Large intestine (tissue), 3 donors: ENCODE measurements around the gene FGF3. TPM values are rescaled to one million over a fixed set of nuclear protein-coding genes. Genes with fewer than 3 reads are reported as not detected.

Experiments
- DNase-seq, 2 donors: peaks; one replicate each; pipeline versions ENCODE4 v3.0.0 to v3.0.0-alpha.2; 2013
- H3K27ac ChIP-seq: one replicate; pipeline ENCODE4 v1.5.1; 2013; ENCODE audit warnings: low read length
- H3K27me3 ChIP-seq: 2 replicates; pipeline ENCODE4 v1.6.1; 2013; ENCODE audit warnings: low read length; ENCODE audit not compliant: control insufficient read depth, insufficient read depth
- H3K36me3 ChIP-seq: 2 replicates; pipeline ENCODE4 v1.6.1; 2013; ENCODE audit warnings: low read length; ENCODE audit not compliant: control insufficient read depth, insufficient read depth
- H3K4me1 ChIP-seq: one replicate; pipeline ENCODE4 v1.6.1; 2013; ENCODE audit warnings: low read length; ENCODE audit not compliant: control insufficient read depth, insufficient read depth
- H3K4me3 ChIP-seq: one replicate; pipeline ENCODE4 v1.5.1; 2013; ENCODE audit warnings: low read length
- H3K9me3 ChIP-seq: one replicate; pipeline ENCODE4 v1.6.1; 2013; ENCODE audit warnings: mild to moderate bottlenecking, low read depth, low read length, moderate library complexity; ENCODE audit not compliant: control insufficient read depth
- WGBS: methylation state at CpG from one replicate; pipeline ENCODE4 v1.1.5; 2013; ENCODE audit warnings: low lambda C conversion rate; ENCODE audit not compliant: insufficient coverage; 5-methylcytosine and 5-hydroxymethylcytosine counted together
- polyA plus RNA-seq: library from polyadenylated mRNA; unstranded; fragments of 120-200 nt; gene quantifications from one replicate; pipeline ENCODE4 v1.2.1, GENCODE V29; 2013

FGF3 gene
- polyA plus RNA-seq, 1 donor, result not detected

GRCh38 chr11:69834811-69835800 is 15.9 kb upstream of the FGF3 start:
- no peaks in the 10 kb centered on the region for H3K36me3 ChIP-seq
- WGBS, result no CpG with 5 or more reads among the region's 35 CpGs
- no peak overlapping the region for H3K27ac ChIP-seq
- peaks cover 4% of the 10 kb centered on the region for H3K27me3 ChIP-seq
- H3K9me3 ChIP-seq, result no peaks in the 10 kb centered on the region
- H3K4me3 ChIP-seq, result no peak overlapping the region
- peaks cover 2% of the 10 kb centered on the region for H3K4me1 ChIP-seq
- DNase-seq, result no peak

- H3K4me1 ChIP-seq, result peaks cover 3% of the 10 kb centered on the region
- no peaks in the 10 kb centered on the region for H3K9me3 ChIP-seq
- H3K27me3 ChIP-seq, result peaks cover 4% of the 10 kb centered on the region
- no peak overlapping the region for H3K4me3 ChIP-seq
- no CpG with 5 or more reads among the region's 12 CpGs for WGBS
- H3K36me3 ChIP-seq, result no peaks in the 10 kb centered on the region
- DNase-seq, result no peak
- no peak overlapping the region for H3K27ac ChIP-seq
Measured at GRCh38 chr11:69834251-69834650, 15.0 kb upstream of the FGF3 start.

GRCh38 chr11:69832561-69833413 is 13.6 kb upstream of the FGF3 start:
- Histone ChIP-seq H3K4me1 (peaks cover 11% of the 10 kb centered on the region), H3K27ac (no peak overlapping the region), H3K36me3 (no peaks in the 10 kb centered on the region), H3K4me3 (no peak overlapping the region), H3K27me3 (peaks cover 4% of the 10 kb centered on the region), H3K9me3 (no peaks in the 10 kb centered on the region)
- WGBS, result no CpG with 5 or more reads among the region's 21 CpGs
- no peak for DNase-seq

GRCh38 chr11:69831985-69832384 is 12.8 kb upstream of the FGF3 start:
- no peak for DNase-seq
- no peaks in the 10 kb centered on the region for H3K36me3 ChIP-seq
- H3K27me3 ChIP-seq, result peaks cover 4% of the 10 kb centered on the region
- 100% methylated on average over 1 of the region's 2 CpGs for WGBS
- no peak overlapping the region for H3K27ac ChIP-seq
- H3K4me1 ChIP-seq, result peaks cover 11% of the 10 kb centered on the region
- no peaks in the 10 kb centered on the region for H3K9me3 ChIP-seq
- H3K4me3 ChIP-seq, result no peak overlapping the region

GRCh38 chr11:69830086-69830485 is 10.9 kb upstream of the FGF3 start:
- DNase-seq, result no peak
- Histone ChIP-seq H3K4me3 (no peak overlapping the region), H3K9me3 (no peaks in the 10 kb centered on the region), H3K4me1 (peaks cover 16% of the 10 kb centered on the region), H3K27me3 (peaks cover 4% of the 10 kb centered on the region), H3K36me3 (no peaks in the 10 kb centered on the region), H3K27ac (no peak overlapping the region)
- no CpG with 5 or more reads among the region's 11 CpGs for WGBS

GRCh38 chr11:69828971-69829344 is 9.7 kb upstream of the FGF3 start:
- H3K9me3 ChIP-seq, result no peaks in the 10 kb centered on the region
- H3K27ac ChIP-seq, result peak overlapping the region; percentile 56
- peaks cover 4% of the 10 kb centered on the region for H3K27me3 ChIP-seq
- H3K4me3 ChIP-seq, result no peak overlapping the region
- no CpG with 5 or more reads among the region's 6 CpGs for WGBS
- no peaks in the 10 kb centered on the region for H3K36me3 ChIP-seq
- peaks cover 24% of the 10 kb centered on the region for H3K4me1 ChIP-seq
- DNase-seq, result peak; percentile 53 to 83

- Histone ChIP-seq H3K27me3 (peaks cover 4% of the 10 kb centered on the region), H3K4me1 (peaks cover 27% of the 10 kb centered on the region), H3K9me3 (no peaks in the 10 kb centered on the region), H3K36me3 (no peaks in the 10 kb centered on the region), H3K27ac (peak overlapping the region; percentile 56), H3K4me3 (no peak overlapping the region)
- DNase-seq, result peak in 1 of 2 donors; percentile 55
- WGBS, result no CpG with 5 or more reads among the region's 12 CpGs
Measured at GRCh38 chr11:69828276-69828970, 9.2 kb upstream of the FGF3 start.

GRCh38 chr11:69826773-69827172 is 7.6 kb upstream of the FGF3 start:
- H3K36me3 ChIP-seq, result no peaks in the 10 kb centered on the region
- H3K9me3 ChIP-seq, result no peaks in the 10 kb centered on the region
- no peak overlapping the region for H3K27ac ChIP-seq
- no CpG with 5 or more reads among the region's 10 CpGs for WGBS
- H3K27me3 ChIP-seq, result peaks cover 10% of the 10 kb centered on the region
- peaks cover 27% of the 10 kb centered on the region for H3K4me1 ChIP-seq
- no peak for DNase-seq
- H3K4me3 ChIP-seq, result no peak overlapping the region

- H3K27ac ChIP-seq, result no peak overlapping the region
- H3K9me3 ChIP-seq, result no peaks in the 10 kb centered on the region
- H3K4me3 ChIP-seq, result no peak overlapping the region
- peaks cover 27% of the 10 kb centered on the region for H3K4me1 ChIP-seq
- no CpG with 5 or more reads among the region's 8 CpGs for WGBS
- H3K27me3 ChIP-seq, result peaks cover 18% of the 10 kb centered on the region
- no peaks in the 10 kb centered on the region for H3K36me3 ChIP-seq
- no peak for DNase-seq
Measured at GRCh38 chr11:69825941-69826340, 6.7 kb upstream of the FGF3 start.
